ACC112 (cell line): ENCODE measurements around the gene CAMSAP2.

Experiments used
- H2AFZ ChIP-seq: fragments of 200-600 bp; sonication (generic); one replicate; pipeline ENCODE4 v1.6.0; 2017; ENCODE audit warnings: antibody characterized with exemption, low read length; ENCODE audit not compliant: unreplicated experiment
- H3K27ac ChIP-seq: fragments of 200-600 bp; sonication (generic); 2 replicates; pipeline ENCODE4 v1.5.1; 2014; ENCODE audit warnings: low read depth, mild to moderate bottlenecking, antibody characterized with exemption, low read length, moderate library complexity
- H3K27me3 ChIP-seq: fragments of 200-600 bp; sonication (generic); 2 replicates; pipeline ENCODE4 v1.6.1; 2014; ENCODE audit warnings: mild to moderate bottlenecking, antibody characterized with exemption, low read length, moderate library complexity, mixed read lengths; ENCODE audit not compliant: insufficient read depth
- H3K36me3 ChIP-seq: fragments of 200-600 bp; sonication (generic); 2 replicates; pipeline ENCODE4 v1.6.1; 2016; ENCODE audit warnings: mild to moderate bottlenecking, antibody characterized with exemption, low read length, moderate library complexity, mixed read lengths; ENCODE audit not compliant: insufficient read depth
- H3K4me1 ChIP-seq: fragments of 200-600 bp; sonication (generic); one replicate; pipeline ENCODE4 v1.6.1; 2016; ENCODE audit warnings: low read length, mixed read lengths; ENCODE audit not compliant: insufficient read depth, unreplicated experiment, control insufficient read depth
- H3K4me3 ChIP-seq: fragments of 200-600 bp; sonication (generic); 2 replicates; pipeline ENCODE4 v1.5.1; 2014; ENCODE audit warnings: mild to moderate bottlenecking, low read depth, low read length
- H3K79me2 ChIP-seq: fragments of 200-600 bp; sonication (generic); one replicate; pipeline ENCODE4 v1.6.0; 2016; ENCODE audit warnings: low read length; ENCODE audit not compliant: control insufficient read depth, unreplicated experiment, insufficient read depth

CAMSAP2 gene

GRCh38 chr1:200899954-200900867, 161.5 kb downstream of the CAMSAP2 start:
- peaks cover 5% of the 10 kb centered on the region for H3K4me1 ChIP-seq
- no peak overlapping the region for H3K27ac ChIP-seq
- H3K36me3 ChIP-seq, result no peaks in the 10 kb centered on the region

DNA sequence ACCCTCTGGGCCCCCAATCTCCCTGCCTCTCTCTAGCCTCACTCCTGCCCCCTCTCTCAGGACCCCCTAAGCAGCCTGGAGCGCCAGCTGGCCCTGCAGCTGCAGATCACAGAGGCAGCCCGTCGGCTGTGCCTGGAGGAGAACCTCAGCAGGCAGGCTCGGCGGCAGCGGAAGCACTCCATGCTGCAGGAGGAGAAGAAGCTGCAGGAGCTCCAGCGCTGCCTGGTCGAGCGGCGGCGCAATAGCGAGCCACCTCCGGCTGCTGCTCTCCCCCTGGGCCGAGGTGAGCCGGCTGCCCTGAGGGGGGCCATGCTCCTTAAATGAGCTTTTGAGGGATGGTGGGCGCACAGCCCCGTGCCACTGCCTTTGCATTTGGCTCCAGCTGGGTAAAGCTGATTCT, 162.2 kb downstream of the CAMSAP2 start:
- no peak overlapping the region for H3K4me3 ChIP-seq
- H3K36me3 ChIP-seq, result no peaks in the 10 kb centered on the region
- H3K79me2 ChIP-seq, result no peaks in the 10 kb centered on the region
- no peaks in the 10 kb centered on the region for H3K27me3 ChIP-seq
- H3K27ac ChIP-seq, result no peak overlapping the region
- peaks cover 5% of the 10 kb centered on the region for H3K4me1 ChIP-seq
- no peak overlapping the region for H2AFZ ChIP-seq

More at GRCh38 chr1:200899954-200900867, 161.5 kb downstream of the CAMSAP2 start:
- no peaks in the 10 kb centered on the region for H3K27me3 ChIP-seq
- H2AFZ ChIP-seq, result no peak overlapping the region
- no peak overlapping the region for H3K4me3 ChIP-seq
- no peaks in the 10 kb centered on the region for H3K79me2 ChIP-seq

DNA sequence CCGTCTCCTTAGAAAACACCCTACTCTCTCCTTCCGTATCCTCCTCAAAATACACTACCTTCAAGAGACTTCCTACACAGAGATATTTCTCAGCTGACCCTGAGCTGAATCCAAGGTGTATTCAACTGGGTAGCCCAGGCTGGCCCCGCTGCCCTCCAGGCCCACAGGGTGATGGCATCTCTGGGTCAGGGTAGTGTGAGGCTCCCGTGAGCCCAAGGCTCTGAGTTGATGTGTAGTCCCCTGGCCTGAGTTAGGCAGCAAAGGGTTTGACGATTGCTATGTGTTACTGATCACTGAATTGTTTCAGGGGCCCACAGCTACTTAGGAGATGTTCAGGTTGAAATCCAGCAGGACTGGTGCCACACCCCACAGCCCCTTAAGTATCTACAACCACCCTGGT, 162.7 kb downstream of the CAMSAP2 start:
- Histone ChIP-seq H3K36me3 (no peaks in the 10 kb centered on the region), H3K79me2 (no peaks in the 10 kb centered on the region), H3K4me3 (no peak overlapping the region), H3K4me1 (peaks cover 4% of the 10 kb centered on the region), H3K27me3 (no peaks in the 10 kb centered on the region), H2AFZ (no peak overlapping the region), H3K27ac (no peak overlapping the region)

- Histone ChIP-seq H3K4me1 (no peaks in the 10 kb centered on the region), H3K79me2 (no peaks in the 10 kb centered on the region), H2AFZ (no peak overlapping the region), H3K27me3 (no peaks in the 10 kb centered on the region), H3K27ac (no peak overlapping the region), H3K4me3 (no peak overlapping the region), H3K36me3 (no peaks in the 10 kb centered on the region)
Measured at GRCh38 chr1:200901796-200902444, 163.2 kb downstream of the CAMSAP2 start.

DNA sequence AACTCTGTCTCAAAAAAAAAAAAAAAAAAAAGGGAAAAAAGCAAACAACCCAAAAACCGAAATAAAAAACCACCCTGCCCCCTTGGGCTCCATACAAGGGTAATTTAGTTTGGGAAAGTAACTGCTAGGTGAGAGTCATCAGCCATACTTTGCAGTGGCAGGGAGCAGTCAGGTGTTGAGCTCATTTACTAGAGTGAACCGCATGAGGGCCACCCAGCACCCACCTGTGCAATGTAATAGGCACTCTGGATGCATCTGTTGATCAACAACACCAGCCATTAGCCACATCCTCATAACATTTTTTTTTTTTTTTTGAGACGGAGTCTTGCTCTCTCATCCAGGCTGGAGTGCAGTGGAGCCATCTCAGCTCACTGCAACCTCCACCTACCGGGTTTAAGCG, 165.1 kb downstream of the CAMSAP2 start:
- Histone ChIP-seq H3K27ac (no peak overlapping the region), H2AFZ (no peak overlapping the region), H3K79me2 (no peaks in the 10 kb centered on the region), H3K27me3 (no peaks in the 10 kb centered on the region), H3K4me1 (no peaks in the 10 kb centered on the region), H3K36me3 (no peaks in the 10 kb centered on the region), H3K4me3 (no peak overlapping the region)

DNA sequence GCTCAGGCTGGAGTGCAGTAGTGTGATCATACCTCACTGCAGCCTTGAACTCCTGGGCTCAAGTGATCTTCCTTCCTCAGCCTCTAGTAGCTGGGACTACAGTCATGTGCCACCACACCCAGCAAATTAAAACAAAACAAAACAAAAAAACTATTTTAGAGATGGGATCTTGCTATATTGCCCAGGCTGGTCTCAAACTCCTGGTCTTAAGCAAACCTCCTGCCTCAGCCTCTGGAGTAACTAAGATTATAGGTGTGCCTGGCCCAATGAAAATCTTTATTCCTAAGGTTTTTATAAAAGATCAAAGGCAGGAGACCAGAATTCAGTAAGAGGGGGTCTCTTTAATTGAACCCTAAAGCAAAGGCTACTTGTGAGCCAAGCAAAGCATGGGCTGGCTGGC, 166.1 kb downstream of the CAMSAP2 start:
- no peak overlapping the region for H3K4me3 ChIP-seq
- H3K79me2 ChIP-seq, result no peaks in the 10 kb centered on the region
- no peaks in the 10 kb centered on the region for H3K27me3 ChIP-seq
- no peak overlapping the region for H2AFZ ChIP-seq
- no peak overlapping the region for H3K27ac ChIP-seq
- no peaks in the 10 kb centered on the region for H3K4me1 ChIP-seq
- H3K36me3 ChIP-seq, result no peaks in the 10 kb centered on the region

DNA sequence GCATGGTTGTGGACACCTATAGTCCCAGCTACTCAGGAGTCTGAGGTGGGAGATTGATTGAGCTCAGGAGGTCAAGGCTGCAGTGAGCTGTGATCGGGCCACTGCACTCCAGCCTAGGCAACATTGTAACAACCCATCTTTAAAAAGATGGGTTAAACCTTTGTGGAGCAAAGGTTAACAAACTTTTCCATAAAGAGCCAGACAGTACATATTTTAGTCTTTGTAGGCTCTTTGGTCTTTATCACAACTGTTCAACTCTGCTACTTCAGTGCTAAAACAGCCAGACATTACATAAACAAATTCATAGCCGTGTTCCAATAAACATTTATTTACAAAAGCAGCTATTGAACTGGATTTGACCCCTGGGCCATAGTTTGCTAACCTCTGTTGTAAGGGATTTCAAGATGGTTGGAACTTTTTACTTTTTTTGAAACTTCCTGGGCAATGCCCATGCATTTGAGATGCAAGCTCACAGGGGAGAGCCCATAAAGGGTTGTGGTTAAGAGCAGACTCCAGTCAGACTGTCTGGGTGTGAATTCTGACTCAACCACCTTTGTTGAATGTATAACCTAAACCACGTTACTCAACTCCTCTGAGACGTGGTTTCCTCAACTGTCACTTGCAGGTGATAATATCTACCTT, 166.8 kb downstream of the CAMSAP2 start:
- H3K27ac ChIP-seq, result no peak overlapping the region
- H3K27me3 ChIP-seq, result no peaks in the 10 kb centered on the region
- no peaks in the 10 kb centered on the region for H3K4me1 ChIP-seq
- no peaks in the 10 kb centered on the region for H3K79me2 ChIP-seq
- H3K4me3 ChIP-seq, result no peak overlapping the region
- no peaks in the 10 kb centered on the region for H3K36me3 ChIP-seq
- no peak overlapping the region for H2AFZ ChIP-seq

GRCh38 chr1:200906491-200906890, 167.8 kb downstream of the CAMSAP2 start:
- Histone ChIP-seq H3K27ac (no peak overlapping the region), H3K4me3 (no peak overlapping the region), H2AFZ (no peak overlapping the region), H3K79me2 (no peaks in the 10 kb centered on the region), H3K36me3 (no peaks in the 10 kb centered on the region), H3K4me1 (no peaks in the 10 kb centered on the region), H3K27me3 (no peaks in the 10 kb centered on the region)

DNA sequence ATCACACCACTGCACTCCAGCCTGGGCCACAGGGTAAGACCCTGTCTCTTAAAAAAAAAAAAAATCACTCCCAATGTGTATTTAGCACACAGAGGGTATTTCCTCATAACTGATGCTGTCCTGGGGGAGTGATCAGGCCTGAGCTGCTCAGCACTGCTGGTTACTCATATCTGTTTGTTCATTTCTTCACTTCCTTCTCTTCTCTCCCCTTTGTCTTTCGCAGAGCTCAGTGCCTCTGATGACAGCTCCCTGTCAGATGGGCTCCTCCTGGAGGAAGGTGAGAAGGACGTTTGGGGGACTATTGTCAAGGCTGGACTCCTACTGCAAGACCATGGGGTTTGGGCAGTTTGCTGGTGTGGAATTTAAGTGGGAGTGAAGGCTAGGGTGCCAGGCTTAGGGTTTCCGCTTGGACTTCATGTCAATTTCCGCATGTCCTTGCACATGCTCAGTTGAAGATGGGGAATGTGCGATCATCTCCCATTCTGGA, 169.0 kb downstream of the CAMSAP2 start:
- Histone ChIP-seq H2AFZ (no peak overlapping the region), H3K4me3 (no peak overlapping the region), H3K79me2 (no peaks in the 10 kb centered on the region), H3K27me3 (no peaks in the 10 kb centered on the region), H3K27ac (no peak overlapping the region), H3K36me3 (no peaks in the 10 kb centered on the region), H3K4me1 (no peaks in the 10 kb centered on the region)

DNA sequence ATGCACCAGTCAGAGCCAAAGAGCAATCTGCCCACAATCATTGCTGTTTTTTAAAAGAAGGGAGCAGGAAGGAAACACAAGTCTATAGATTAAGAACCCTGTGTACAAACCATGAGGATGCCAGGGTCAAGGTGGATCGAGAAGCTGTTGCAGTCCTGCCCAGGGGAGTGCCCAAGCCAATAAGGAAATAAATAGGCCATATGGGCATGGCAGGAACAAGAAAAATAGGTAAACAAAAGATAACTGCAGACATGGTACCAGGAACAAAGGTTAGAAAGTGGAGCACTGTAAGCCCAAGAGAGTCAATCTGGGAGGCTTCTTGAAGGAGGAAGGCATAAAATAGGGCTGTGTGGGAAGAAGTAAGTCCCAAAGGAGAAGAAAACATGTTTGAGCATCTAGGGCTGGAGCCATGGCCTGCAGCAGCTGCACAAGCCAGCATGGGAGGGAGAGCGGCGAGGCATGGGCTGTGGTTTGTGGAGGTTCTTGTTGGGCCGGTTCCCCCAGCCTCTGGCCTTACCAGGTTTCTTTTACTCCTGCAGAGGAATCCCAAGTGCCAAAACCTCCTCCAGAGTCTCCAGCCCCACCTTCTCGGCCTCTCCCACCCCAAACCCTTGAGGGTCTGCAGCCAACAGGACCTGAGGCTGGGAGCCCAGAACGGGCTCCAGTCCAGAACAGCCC, 169.6 kb downstream of the CAMSAP2 start:
- Histone ChIP-seq H3K79me2 (no peaks in the 10 kb centered on the region), H3K4me1 (no peaks in the 10 kb centered on the region), H3K27ac (no peak overlapping the region), H3K36me3 (no peaks in the 10 kb centered on the region), H3K27me3 (no peaks in the 10 kb centered on the region), H2AFZ (no peak overlapping the region), H3K4me3 (no peak overlapping the region)
